ENCODE results near the gene ZNF791. TPM values are rescaled to one million over a fixed set of nuclear protein-coding genes. Genes with fewer than 3 reads are reported as not detected.
A peak's percentile ranks its signal among the peaks of the same experiment; 100 is the strongest.
"Not testable (repeated sequence)": the region's sequence is repeated elsewhere in the genome, so short reads cannot be mapped to it uniquely, and the experiment has no call there.

Gene ZNF791
- polyA plus RNA-seq, 1 donor from 2014 or later = 10.2 TPM

GRCh38 chr19:12676384-12676792 is 65.7 kb downstream of the ZNF791 start:
- H3K4me3 ChIP-seq (ENCODE audit: low read length) = no peak overlapping the region
- no peaks in the 10 kb centered on the region for H3K9me2 ChIP-seq (ENCODE audit: insufficient read depth, low read length)
- no peak overlapping the region for H3K27ac ChIP-seq (ENCODE audit: low read length)
- no peak overlapping the region for H2AFZ ChIP-seq (ENCODE audit: low read depth, low read length)
- H3K79me2 ChIP-seq (replicated peaks; ENCODE audit: insufficient read depth, low read length) = peaks cover 12% of the 10 kb centered on the region
- H3K4me2 ChIP-seq (ENCODE audit: low read length) = no peak overlapping the region
- TF ChIP-seq RAD21 (conservative IDR thresholded peaks at IDR 0.05) (peak; percentile 45), POLR2AphosphoS5 (IDR thresholded peaks at IDR 0.05) (no peak), MXI1 (conservative IDR thresholded peaks at IDR 0.05; ENCODE audit: poor library complexity, severe bottlenecking) (no peak), SMC3 (conservative IDR thresholded peaks at IDR 0.05; ENCODE audit: poor library complexity) (peak; percentile 72), EZH2 (IDR thresholded peaks at IDR 0.05; ENCODE audit: borderline replicate concordance, insufficient read depth, low read length, poor library complexity, severe bottlenecking) (no peak), EP300 (conservative IDR thresholded peaks at IDR 0.05; ENCODE audit: poor library complexity, severe bottlenecking) (no peak), CTCF (IDR thresholded peaks at IDR 0.05; ENCODE audit: poor library complexity, severe bottlenecking) (peak; percentile 79), TAF1 (IDR thresholded peaks at IDR 0.05; ENCODE audit: low read depth) (no peak), REST (IDR thresholded peaks at IDR 0.05; ENCODE audit: borderline replicate concordance) (no peak)
- H4K20me1 ChIP-seq (ENCODE audit: insufficient read depth) = peaks cover 3% of the 10 kb centered on the region
- H3K9me3 ChIP-seq (ENCODE audit: low read length) = no peaks in the 10 kb centered on the region
- H3K36me3 ChIP-seq (ENCODE audit: insufficient read depth, low read length) = peaks cover 5% of the 10 kb centered on the region
- H3F3A ChIP-seq (ENCODE audit: insufficient read depth, low read length, poor library complexity, severe bottlenecking) = peaks cover 5% of the 10 kb centered on the region
- no peaks in the 10 kb centered on the region for H3K27me3 ChIP-seq (ENCODE audit: insufficient read depth, low read depth, low read length)
- H3K9ac ChIP-seq (ENCODE audit: low read length) = no peak overlapping the region

GRCh38 chr19:12676928-12677327 is 66.2 kb downstream of the ZNF791 start:
- Histone ChIP-seq H3K4me2 (ENCODE audit: low read length) (no peak overlapping the region), H3K4me3 (ENCODE audit: low read length) (no peak overlapping the region), H3K36me3 (ENCODE audit: insufficient read depth, low read length) (peaks cover 5% of the 10 kb centered on the region), H3F3A (ENCODE audit: insufficient read depth, low read length, poor library complexity, severe bottlenecking) (peaks cover 6% of the 10 kb centered on the region), H3K9me2 (ENCODE audit: insufficient read depth, low read length) (no peaks in the 10 kb centered on the region), H3K27ac (ENCODE audit: low read length) (no peak overlapping the region), H3K27me3 (ENCODE audit: insufficient read depth, low read depth, low read length) (no peaks in the 10 kb centered on the region), H4K20me1 (ENCODE audit: insufficient read depth) (peaks cover 3% of the 10 kb centered on the region), H3K79me2 (replicated peaks; ENCODE audit: insufficient read depth, low read length) (peaks cover 12% of the 10 kb centered on the region), H2AFZ (ENCODE audit: low read depth, low read length) (no peak overlapping the region), H3K9ac (ENCODE audit: low read length) (no peak overlapping the region), H3K9me3 (ENCODE audit: low read length) (no peaks in the 10 kb centered on the region)
- TF ChIP-seq CTCF (IDR thresholded peaks at IDR 0.05; ENCODE audit: poor library complexity, severe bottlenecking) = no peak
- no peak for TF ChIP-seq EP300 (conservative IDR thresholded peaks at IDR 0.05; ENCODE audit: poor library complexity, severe bottlenecking)
- no peak for TF ChIP-seq POLR2AphosphoS5 (IDR thresholded peaks at IDR 0.05)
- TF ChIP-seq RAD21 (conservative IDR thresholded peaks at IDR 0.05) = no peak
- TF ChIP-seq REST (IDR thresholded peaks at IDR 0.05; ENCODE audit: borderline replicate concordance) = no peak
- TF ChIP-seq TAF1 (IDR thresholded peaks at IDR 0.05; ENCODE audit: low read depth) = no peak

- not testable (repeated sequence) for H3K36me3 ChIP-seq (ENCODE audit: insufficient read depth, low read length)
These were observed 67.3 kb downstream of the ZNF791 start for GRCh38 chr19:12678039-12678438.

More at GRCh38 chr19:12678039-12678438, 67.3 kb downstream of the ZNF791 start:
- not testable (repeated sequence) for H3K9me3 ChIP-seq (ENCODE audit: low read length); H2AFZ ChIP-seq (ENCODE audit: low read depth, low read length); H3K4me3 ChIP-seq (ENCODE audit: low read length); H3K27ac ChIP-seq (ENCODE audit: low read length); H3K9me2 ChIP-seq (ENCODE audit: insufficient read depth, low read length); H3K4me2 ChIP-seq (ENCODE audit: low read length); H3F3A ChIP-seq (ENCODE audit: insufficient read depth, low read length, poor library complexity, severe bottlenecking); H3K27me3 ChIP-seq (ENCODE audit: insufficient read depth, low read depth, low read length); H4K20me1 ChIP-seq (ENCODE audit: insufficient read depth); H3K9ac ChIP-seq (ENCODE audit: low read length)
- H3K79me2 ChIP-seq (replicated peaks; ENCODE audit: insufficient read depth, low read length) = peaks cover 12% of the 10 kb centered on the region

Measured in neural cell (in vitro differentiated cells).